Ovary (tissue), 9 donors: ENCODE results near the gene GPR141. TPM values are rescaled to one million over a fixed set of nuclear protein-coding genes. Genes with fewer than 3 reads are reported as not detected.

Experiments used
- DNase-seq, 5 donors: peaks; one replicate each; pipeline ENCODE4 v3.0.0-alpha.2; 2019 to 2020
- H3K27ac ChIP-seq, 2 donors: fragments of 200-600 bp; one replicate each; pipeline versions ENCODE4 v1.5.1 to v1.8.0; 2019 to 2022
- H3K27me3 ChIP-seq: fragments of 200-600 bp; one replicate; pipeline ENCODE4 v1.8.0; 2022
- H3K36me3 ChIP-seq: fragments of 200-600 bp; sonication (generic); one replicate; pipeline ENCODE4 v1.5.1; 2019
- H3K4me1 ChIP-seq: one replicate; pipeline ENCODE4 v1.8.1; 2013; ENCODE audit warnings: mild to moderate bottlenecking, moderate library complexity; ENCODE audit not compliant: insufficient read depth
- H3K4me3 ChIP-seq: fragments of 200-600 bp; sonication (generic); one replicate; pipeline ENCODE4 v1.5.1; 2017
- H3K9me3 ChIP-seq, 2 donors: fragments of 200-600 bp in 1 of 2; sonication (generic) in 1 of 2; one replicate each; pipeline versions ENCODE4 v1.5.1 to v1.8.1; 2013 to 2019; ENCODE audit warnings: mild to moderate bottlenecking in 1 of 2, moderate library complexity in 1 of 2
- EP300 ChIP-seq: sonication (generic); formaldehyde crosslinking; IDR thresholded peaks from one replicate; pipeline ENCODE4 v1.6.1; 2017; ENCODE audit warnings: antibody characterized with exemption
- POLR2A ChIP-seq: fragments of 450-650 bp; IDR thresholded peaks from one replicate; pipeline ENCODE4 v1.6.1; 2017; ENCODE audit warnings: antibody characterized with exemption, mild to moderate bottlenecking, moderate library complexity
- WGBS, 3 donors: extraction: QIAGEN DNeasy Blood & Tissue Kit in 1 of 3; methylation state at CpG; one replicate each; pipeline versions ENCODE4 v1.1.5 to v1.1.7; 2013 to 2017; 5-methylcytosine and 5-hydroxymethylcytosine counted together
- intact Hi-C, 4 donors: fragments of 100-400 bp; cut with DNase I; formaldehyde crosslinking; loops; one replicate each; pipeline versions ENCODE4 v1.11.0 to v1.15.1; 2022 to 2023
- polyA plus RNA-seq, 2 donors: library from polyadenylated mRNA; stranded (reverse); fragments of 200-250 nt in 1 of 2; fragments of 350-450 nt in 1 of 2; fragmentation: Illumina TruSeq in 1 of 2; extraction: RNeasy Lipid Tissue Mini Kit (QIAGEN cat#74804) in 1 of 2; gene quantifications; one replicate each; pipeline ENCODE4 v1.2.3, GENCODE V29; 2013 to 2014
- total RNA-seq, 7 donors: library from RNA; depleted of rRNA in 2 of 7; stranded (reverse); fragments of >200 nt in 2 of 7; fragmentation: NEBNext Ultra II Directional in 3 of 7; extraction: Animal tissue kit (Norgen Biotek cat#: 25700) in 3 of 7; gene quantifications; one replicate each; pipeline versions ENCODE4 v1.1.0 to v1.2.4, GENCODE V29; 2016 to 2023
- TF ChIP-seq, protein P1 (sequence below), 3 donors: fragments of 450-650 bp in 2 of 3; fragments of 200-600 bp in 1 of 3; IDR thresholded peaks; one replicate each; pipeline versions ENCODE4 v1.5.1 to v1.8.0; 2016 to 2022; ENCODE audit warnings: antibody characterized with exemption in 3 of 3, mild to moderate bottlenecking in 1 of 3
- donor health status: DM: no; HTN: no; CAD: no; lungs with moderate emphysema.
- donor health status: DM: no; HTN: no; CAD: no.
- donor health status: Bipolar disorder and iron deficiency.
- donor health status: DM: yes; HTN: yes; CAD: no.
- donor health status: DM: no; HTN: no; CAD: no.
- donor health status: DM: yes; HTN: yes; CAD: no.

GPR141 gene
- total and polyA plus RNA-seq, 9 donors: 0.08 to 1.2 (median 0.63) TPM; not detected in 5

DNA sequence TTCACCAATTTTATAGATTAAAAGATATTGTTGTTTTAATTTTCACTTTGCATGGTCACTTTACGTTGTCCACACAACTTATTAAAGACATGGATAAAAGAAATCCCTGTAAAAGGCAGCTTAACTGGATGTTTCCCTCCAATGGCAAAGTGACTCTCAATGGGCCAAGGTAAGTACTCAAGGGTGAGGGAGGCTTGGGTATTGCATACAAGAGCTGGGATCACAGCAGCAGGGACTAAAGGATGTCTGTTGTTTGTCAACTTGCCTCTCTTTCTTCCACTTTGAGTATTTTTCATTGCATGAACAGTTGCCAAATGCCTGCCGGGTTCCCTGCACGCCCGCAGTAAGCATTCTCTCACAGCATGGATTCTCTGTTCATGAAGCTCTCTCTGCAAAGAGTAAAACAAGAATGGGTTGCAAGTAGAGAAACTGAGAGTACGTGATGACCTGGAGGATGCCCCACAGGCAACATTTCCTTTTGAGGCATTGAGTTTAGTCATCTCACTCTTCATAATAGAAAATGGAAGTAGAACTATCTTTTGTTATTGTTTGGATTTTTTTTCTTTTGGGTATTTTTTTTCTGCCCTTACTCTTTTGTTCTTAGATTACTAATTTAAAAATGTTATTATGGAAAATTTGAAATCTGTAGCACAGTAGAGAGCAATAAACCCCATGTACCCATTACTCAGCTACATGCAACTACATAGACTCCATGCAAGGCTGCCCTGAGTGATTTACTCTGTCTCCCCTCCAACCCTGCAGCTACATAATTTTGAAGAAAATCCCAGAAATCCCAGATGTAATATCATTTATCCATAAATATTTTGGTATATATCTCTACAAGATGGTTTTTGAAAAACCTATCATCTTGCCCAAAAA is 26.3 kb downstream of the GPR141 start:
- WGBS, 3 donors: 92 to 94% (median 94%) methylated on average over 5 of the region's 5 CpGs
- Histone ChIP-seq H3K9me3 (no peaks in the 10 kb centered on the region), H3K27ac (no peak overlapping the region), H3K27me3 (no peaks in the 10 kb centered on the region), H3K4me3 (no peak overlapping the region), H3K36me3 (no peaks in the 10 kb centered on the region), H3K4me1 (peaks cover 5% of the 10 kb centered on the region)
- DNase-seq: no peak
- TF ChIP-seq, protein P1, sequence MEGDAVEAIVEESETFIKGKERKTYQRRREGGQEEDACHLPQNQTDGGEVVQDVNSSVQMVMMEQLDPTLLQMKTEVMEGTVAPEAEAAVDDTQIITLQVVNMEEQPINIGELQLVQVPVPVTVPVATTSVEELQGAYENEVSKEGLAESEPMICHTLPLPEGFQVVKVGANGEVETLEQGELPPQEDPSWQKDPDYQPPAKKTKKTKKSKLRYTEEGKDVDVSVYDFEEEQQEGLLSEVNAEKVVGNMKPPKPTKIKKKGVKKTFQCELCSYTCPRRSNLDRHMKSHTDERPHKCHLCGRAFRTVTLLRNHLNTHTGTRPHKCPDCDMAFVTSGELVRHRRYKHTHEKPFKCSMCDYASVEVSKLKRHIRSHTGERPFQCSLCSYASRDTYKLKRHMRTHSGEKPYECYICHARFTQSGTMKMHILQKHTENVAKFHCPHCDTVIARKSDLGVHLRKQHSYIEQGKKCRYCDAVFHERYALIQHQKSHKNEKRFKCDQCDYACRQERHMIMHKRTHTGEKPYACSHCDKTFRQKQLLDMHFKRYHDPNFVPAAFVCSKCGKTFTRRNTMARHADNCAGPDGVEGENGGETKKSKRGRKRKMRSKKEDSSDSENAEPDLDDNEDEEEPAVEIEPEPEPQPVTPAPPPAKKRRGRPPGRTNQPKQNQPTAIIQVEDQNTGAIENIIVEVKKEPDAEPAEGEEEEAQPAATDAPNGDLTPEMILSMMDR (IDR thresholded peaks at IDR 0.05): no peak
- TF ChIP-seq EP300: no peak
- no peak for TF ChIP-seq POLR2A
- intact Hi-C loops: no loop called here

DNA sequence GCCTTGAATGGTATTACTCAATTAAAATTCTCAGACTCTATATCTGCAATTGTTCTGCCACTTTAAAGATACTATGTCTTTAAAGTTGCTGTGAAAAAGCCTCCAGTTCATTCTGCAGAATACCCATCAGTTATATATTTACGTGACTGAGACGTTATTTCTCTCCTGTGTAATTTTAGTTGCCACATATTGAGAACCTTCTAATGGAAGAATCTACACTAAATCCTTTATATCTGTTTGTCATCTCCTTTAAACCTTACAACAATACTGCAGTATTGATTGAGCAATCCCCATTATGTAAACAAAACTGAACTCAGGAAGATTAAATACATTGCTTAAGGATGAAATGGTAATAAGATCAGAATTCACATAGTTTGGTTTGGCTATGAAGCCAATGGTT is 30.0 kb downstream of the GPR141 start:
- intact Hi-C loops: no loop called here
- no peak for DNase-seq
- no peak overlapping the region for H3K4me3 ChIP-seq
- no peaks in the 10 kb centered on the region for H3K4me1 ChIP-seq
- H3K36me3 ChIP-seq: no peaks in the 10 kb centered on the region
- H3K27ac ChIP-seq: no peak overlapping the region
- WGBS, 3 donors: 75 to 80% (median 79%) methylated on average over 2 of the region's 2 CpGs
- TF ChIP-seq, protein P1 (IDR thresholded peaks at IDR 0.05): no peak
- no peak for TF ChIP-seq POLR2A
- TF ChIP-seq EP300: no peak
- H3K27me3 ChIP-seq: no peaks in the 10 kb centered on the region
- H3K9me3 ChIP-seq: no peaks in the 10 kb centered on the region

DNA sequence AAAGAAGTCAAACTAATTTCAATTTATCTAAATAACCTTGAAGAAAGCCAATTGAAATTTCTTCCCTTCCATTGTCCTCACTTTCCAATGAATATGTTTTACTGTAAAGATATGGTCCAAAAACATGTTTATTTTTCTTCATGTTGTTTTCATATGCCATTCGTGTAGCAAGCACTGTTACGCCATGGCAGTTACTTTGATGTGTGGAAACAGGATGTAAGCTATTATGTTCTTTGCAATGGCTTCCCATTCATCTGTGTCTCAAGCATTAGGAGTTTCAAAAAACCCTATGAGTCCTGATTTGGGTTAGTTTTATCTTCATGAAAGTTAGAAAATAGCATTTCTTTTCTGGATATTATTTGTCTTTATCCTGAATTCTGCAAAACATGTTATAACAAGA is 31.0 kb downstream of the GPR141 start:
- TF ChIP-seq EP300 (no peak), POLR2A (no peak)
- TF ChIP-seq, protein P1 (IDR thresholded peaks at IDR 0.05): no peak
- intact Hi-C loops: no loop called here
- no peaks in the 10 kb centered on the region for H3K36me3 ChIP-seq
- DNase-seq: no peak
- no peak overlapping the region for H3K4me3 ChIP-seq
- no peaks in the 10 kb centered on the region for H3K9me3 ChIP-seq
- WGBS, 3 donors: 51 to 70% (median 66%) methylated on average over 2 of the region's 2 CpGs
- H3K27me3 ChIP-seq: no peaks in the 10 kb centered on the region
- H3K27ac ChIP-seq: no peak overlapping the region
- no peaks in the 10 kb centered on the region for H3K4me1 ChIP-seq

DNA sequence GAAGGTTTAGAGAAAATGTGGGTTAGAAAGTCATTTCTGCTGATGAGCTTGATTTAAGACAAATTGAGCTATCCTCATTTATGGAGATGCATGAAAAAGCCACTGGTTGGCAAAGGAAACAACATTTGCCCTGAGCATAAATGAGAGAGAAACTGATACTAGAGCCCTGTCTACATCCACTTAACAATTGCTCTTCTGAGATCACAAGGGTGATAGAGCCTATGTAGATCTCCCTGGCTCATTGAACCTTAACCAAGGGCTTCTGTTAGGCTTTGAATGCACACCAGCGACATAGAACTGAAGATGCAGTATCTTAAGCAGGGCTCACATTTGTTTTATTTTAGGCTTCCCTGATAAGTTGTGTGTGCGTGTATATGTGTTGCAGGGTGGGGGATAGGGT is 35.0 kb downstream of the GPR141 start:
- Histone ChIP-seq H3K27ac (no peak overlapping the region), H3K36me3 (no peaks in the 10 kb centered on the region), H3K9me3 (no peaks in the 10 kb centered on the region), H3K4me1 (no peaks in the 10 kb centered on the region), H3K4me3 (no peak overlapping the region), H3K27me3 (no peaks in the 10 kb centered on the region)
- intact Hi-C loops: no loop called here
- no peak for DNase-seq
- WGBS, 3 donors: 83 to 91% (median 89%) methylated on average over 2 of the region's 2 CpGs
- TF ChIP-seq EP300: no peak
- no peak for TF ChIP-seq POLR2A
- TF ChIP-seq, protein P1 (IDR thresholded peaks at IDR 0.05): no peak
